K562 (cell line): ENCODE results near the gene ZNF761. TPM values are rescaled to one million over a fixed set of nuclear protein-coding genes. Genes with fewer than 3 reads are reported as not detected.

Experiments used
- CREBBP ChIP-seq: IDR thresholded peaks from one replicate; pipeline ENCODE4 v1.6.1; 2012; ENCODE audit warnings: low read depth, mild to moderate bottlenecking, control low read depth, inconsistent platforms, low read length
- E2F3 ChIP-seq: fragments of 250-450 bp; sonication (Bioruptor Pico); IDR thresholded peaks from 2 replicates; pipeline ENCODE4 v1.4.0; 2020; ENCODE audit warnings: mild to moderate bottlenecking
- EGR1 ChIP-seq: fragments of 450-650 bp; conservative IDR thresholded peaks from 2 replicates; pipeline ENCODE4 v1.6.1; 2017; ENCODE audit warnings: mild to moderate bottlenecking
- ERF ChIP-seq: fragments of 450-650 bp; formaldehyde crosslinking; IDR thresholded peaks from 2 replicates; pipeline ENCODE4 v1.4.0; 2020; ENCODE audit warnings: mild to moderate bottlenecking, mixed read lengths
- KAT2B ChIP-seq: IDR thresholded peaks from one replicate; pipeline ENCODE4 v1.6.1; 2012; ENCODE audit warnings: low read depth, mild to moderate bottlenecking, control low read depth, inconsistent platforms, low read length, moderate library complexity
- NBN ChIP-seq: fragments of 450-650 bp; IDR thresholded peaks from 2 replicates; pipeline ENCODE4 v1.6.1; 2016; ENCODE audit warnings: low read depth, mild to moderate bottlenecking
- NR0B1 ChIP-seq: fragments of 450-650 bp; IDR thresholded peaks from one replicate; pipeline ENCODE4 v1.6.1; 2018; ENCODE audit warnings: mild to moderate bottlenecking, moderate library complexity; ENCODE audit not compliant: partially characterized antibody
- NR2C2 ChIP-seq, 2 experiments: fragments of 200-800 bp in 1 of 2; sonication (Bioruptor generic) in 1 of 2; sonication (generic) in 1 of 2; formaldehyde crosslinking in 1 of 2; IDR thresholded peaks; 2 replicates each; pipeline versions ENCODE4 v1.6.1 to v1.8.0; 2016 to 2022; ENCODE audit warnings: mild to moderate bottlenecking in 1 of 2, missing compliant biosample characterization in 1 of 2, missing genetic modification characterization in 1 of 2, missing genetic modification reagents in 1 of 2
- NR3C1 ChIP-seq: sonication (generic); formaldehyde crosslinking; IDR thresholded peaks from 2 replicates; pipeline ENCODE4 v1.8.1; 2022; ENCODE audit warnings: missing genetic modification reagents
- PBX2 ChIP-seq, 2 experiments: IDR thresholded peaks in 1 of 2; conservative IDR thresholded peaks in 1 of 2; 2 replicates each; pipeline ENCODE4 v1.6.1; 2016; ENCODE audit warnings: low read depth in 2 of 2, mild to moderate bottlenecking in 1 of 2, missing compliant biosample characterization in 1 of 2, missing genetic modification characterization in 1 of 2, moderate library complexity in 1 of 2
- PCBP2 ChIP-seq: fragments of 200-400 bp; formaldehyde crosslinking; IDR thresholded peaks from 2 replicates; pipeline ENCODE4 v1.6.1; 2018; ENCODE audit warnings: low read length, low read depth, mild to moderate bottlenecking, moderate library complexity; ENCODE audit not compliant: poor library complexity, severe bottlenecking
- PHB2 ChIP-seq: fragments of 450-650 bp; IDR thresholded peaks from 2 replicates; pipeline ENCODE4 v1.6.1; 2017; ENCODE audit warnings: low read depth
- PHF20 ChIP-seq: fragments of 450-650 bp; IDR thresholded peaks from 2 replicates; pipeline ENCODE4 v1.6.1; 2018; ENCODE audit not compliant: partially characterized antibody
- RB1 ChIP-seq: fragments of 450-650 bp; IDR thresholded peaks from 2 replicates; pipeline ENCODE4 v1.6.1; 2017; ENCODE audit warnings: low read depth, mild to moderate bottlenecking
- RBM25 ChIP-seq: fragments of 200-400 bp; formaldehyde crosslinking; IDR thresholded peaks from 2 replicates; pipeline ENCODE4 v1.6.1; 2018; ENCODE audit warnings: low read length, low read depth, moderate library complexity; ENCODE audit not compliant: severe bottlenecking
- RNF219 ChIP-seq: fragments of 250-450 bp; sonication (Bioruptor Pico); IDR thresholded peaks from 2 replicates; pipeline ENCODE4 v1.5.0; 2022; ENCODE audit warnings: mild to moderate bottlenecking
- THRB ChIP-seq: fragments of 450-650 bp; formaldehyde crosslinking; conservative IDR thresholded peaks from 2 replicates; pipeline ENCODE4 v1.4.0; 2022; ENCODE audit warnings: mild to moderate bottlenecking, missing genetic modification characterization
- TOE1 ChIP-seq, 2 experiments: fragments of 450-650 bp in 1 of 2; sonication (generic) in 1 of 2; formaldehyde crosslinking in 1 of 2; IDR thresholded peaks; 2 replicates each; pipeline versions ENCODE4 v1.7.1 to v1.8.0; 2016 to 2022; ENCODE audit warnings: borderline replicate concordance in 2 of 2, mild to moderate bottlenecking in 2 of 2, antibody characterized with exemption in 1 of 2, inconsistent platforms in 1 of 2, low read depth in 1 of 2, missing genetic modification reagents in 1 of 2, moderate library complexity in 1 of 2
- ZNF551 ChIP-seq: fragments of 250-450 bp; sonication (Bioruptor Pico); IDR thresholded peaks from 2 replicates; pipeline ENCODE4 v1.5.0; 2021; ENCODE audit warnings: mild to moderate bottlenecking, moderate library complexity
- polyA plus RNA-seq, 8 experiments: library from polyadenylated mRNA; depleted of rRNA in 4 of 8; stranded (reverse) in 5 of 8; unstranded in 3 of 8; fragments of >200 nt; fragmentation: Nextera tagmentation in 2 of 8; fragmentation: Illumina TruSeq in 1 of 8; extraction: Ambion mirVana in 2 of 8; extraction: Trizol in 1 of 8; gene quantifications; 2 replicates each; pipeline versions ENCODE4 v1.2.1 to v1.2.3, GENCODE V29; 2011 to 2014; ENCODE audit warnings: inconsistent platforms in 1 of 8, missing spikeins in 1 of 8
- total RNA-seq, 7 experiments: library from RNA; depleted of rRNA in 6 of 7; stranded (reverse); fragments of >200 nt in 6 of 7; fragmentation: Illumina TruSeq in 2 of 7; extraction: Trizol in 2 of 7; gene quantifications; 2 replicates each; pipeline versions ENCODE4 v1.2.1 to v1.2.3, GENCODE V29; 2011 to 2021; ENCODE audit warnings: low replicate concordance in 1 of 7

ZNF761 gene
- total and polyA plus RNA-seq, 9 of the 15 experiments (the other 6 are each of a cell fraction or from before 2014, with no cell fraction given): 10.3 to 30.2 (median 17.0) TPM

- TF ChIP-seq PBX2 (CRISPR knock-in tag; IDR thresholded peaks at IDR 0.05; ENCODE audit: low read depth): no peak
- no peak for TF ChIP-seq PBX2 (tag; conservative IDR thresholded peaks at IDR 0.05; ENCODE audit: low read depth)
- TF ChIP-seq EGR1: peak; percentile 45; the same call in 1 of the 2 replicates
- TF ChIP-seq NR0B1: no peak
- TF ChIP-seq NR3C1 (CRISPR knock-in tag): no peak
- TF ChIP-seq RB1: no peak; the same call in 1 of the 2 replicates
- no peak for TF ChIP-seq PCBP2
- no peak for TF ChIP-seq PHF20
- TF ChIP-seq ZNF551 (CRISPR knock-in tag): no peak
- no peak for TF ChIP-seq NBN
- no peak for TF ChIP-seq THRB (CRISPR knock-in tag)
- TF ChIP-seq E2F3 (CRISPR knock-in tag): no peak
- TF ChIP-seq TOE1 (IDR thresholded peaks at IDR 0.05; ENCODE audit: borderline replicate concordance): no peak
- TF ChIP-seq TOE1 (CRISPR knock-in tag; IDR thresholded peaks at IDR 0.05; ENCODE audit: borderline replicate concordance, low read depth): no peak
- no peak for TF ChIP-seq NR2C2 (CRISPR knock-in tag; IDR thresholded peaks at IDR 0.05)
- TF ChIP-seq NR2C2 (tag; IDR thresholded peaks at IDR 0.05): no peak
- no peak for TF ChIP-seq ERF (CRISPR knock-in tag)
- TF ChIP-seq RBM25: no peak
- no peak for TF ChIP-seq PHB2
- no peak for TF ChIP-seq KAT2B
- TF ChIP-seq CREBBP: no peak
- no peak for TF ChIP-seq RNF219 (CRISPR knock-in tag)
Observed at GRCh38 chr19:53431399-53432087, at the start of gene ZNF761 (continued).
